NCI-H82 treated with DMSO at 0.1 percent for 48 hours (cell line): ENCODE data around the gene DGCR6L.
"Not testable (repeated sequence)": the region's sequence is repeated elsewhere in the genome, so short reads cannot be mapped to it uniquely, and the experiment has no call there.

Experiments
- DNase-seq: peaks from one replicate; lab custom pipeline; 2025; ENCODE audit not compliant: unreplicated experiment; lab: John Stamatoyannopoulos, UW

Gene DGCR6L

DNA sequence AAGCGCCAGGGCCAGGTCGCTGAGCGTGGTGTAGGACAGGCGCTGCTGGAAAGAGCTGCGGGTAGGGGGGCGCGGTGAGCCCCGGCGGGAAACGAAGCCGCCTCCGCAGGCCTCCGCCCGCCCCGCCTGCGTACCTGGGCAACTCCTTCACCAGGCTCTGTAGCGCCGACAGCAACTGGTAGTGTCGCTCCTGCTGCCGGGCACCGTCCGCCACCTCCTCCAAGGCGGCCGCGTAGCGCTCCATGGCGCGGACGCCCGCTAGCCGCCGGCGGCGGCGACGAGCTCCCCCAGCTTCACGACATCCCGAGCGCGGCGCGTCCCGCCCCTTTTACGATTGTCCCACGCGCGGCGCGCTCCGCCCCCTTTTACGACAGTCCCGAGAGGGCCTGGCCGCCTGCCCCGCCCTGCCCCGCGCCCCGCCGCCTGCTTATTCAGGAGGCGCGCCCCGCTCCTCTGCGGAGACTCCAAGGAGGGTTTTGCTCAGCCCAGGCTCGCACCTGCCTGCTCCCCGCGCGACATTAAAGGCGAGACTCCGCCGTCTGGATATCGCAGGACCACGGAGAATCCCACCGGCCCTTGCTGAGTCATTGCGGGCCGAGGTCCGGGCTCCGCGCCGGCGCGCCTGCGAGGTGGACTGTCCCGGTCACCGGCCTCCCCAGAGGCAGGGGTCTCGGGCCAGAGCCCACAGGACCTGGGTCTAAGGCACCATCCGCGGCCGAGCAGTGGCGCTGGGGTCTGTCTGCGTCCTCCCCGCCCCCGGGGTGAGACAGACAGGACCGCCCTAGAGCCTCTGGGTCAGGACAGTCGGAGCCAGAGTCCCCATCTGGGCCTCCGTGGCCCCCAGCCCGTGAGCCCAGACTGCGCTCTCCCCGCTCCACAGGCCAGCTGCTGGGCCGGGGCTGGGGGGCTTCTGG lies at the start of gene DGCR6L:
DGCR6L (minus strand) TSS at position 316 of the 914 bp plus-strand sequence; CDS start at position 244, 72 bp downstream.
- DNase-seq, result peak; percentile 58

DNA sequence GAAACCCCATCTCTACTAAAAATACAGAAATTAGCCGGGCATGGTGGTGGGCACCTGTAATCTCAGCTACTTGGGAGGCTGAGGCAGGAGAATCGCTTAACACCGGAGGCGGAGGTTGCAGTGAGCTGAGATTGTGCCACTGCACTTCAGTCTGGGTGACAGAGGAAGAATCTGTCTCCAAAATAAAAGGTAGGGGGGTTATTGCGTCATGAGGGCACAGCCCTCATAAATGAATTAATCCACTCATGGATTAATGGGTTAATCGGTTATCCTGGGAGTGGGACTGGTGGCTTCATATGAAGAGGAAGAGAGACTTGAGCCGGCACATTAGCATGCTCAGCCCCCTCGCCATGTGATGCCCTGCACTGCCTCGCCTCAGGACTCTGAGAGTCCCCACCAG lies 49.0 kb upstream of the DGCR6L start:
- not testable (repeated sequence) for DNase-seq

DNA sequence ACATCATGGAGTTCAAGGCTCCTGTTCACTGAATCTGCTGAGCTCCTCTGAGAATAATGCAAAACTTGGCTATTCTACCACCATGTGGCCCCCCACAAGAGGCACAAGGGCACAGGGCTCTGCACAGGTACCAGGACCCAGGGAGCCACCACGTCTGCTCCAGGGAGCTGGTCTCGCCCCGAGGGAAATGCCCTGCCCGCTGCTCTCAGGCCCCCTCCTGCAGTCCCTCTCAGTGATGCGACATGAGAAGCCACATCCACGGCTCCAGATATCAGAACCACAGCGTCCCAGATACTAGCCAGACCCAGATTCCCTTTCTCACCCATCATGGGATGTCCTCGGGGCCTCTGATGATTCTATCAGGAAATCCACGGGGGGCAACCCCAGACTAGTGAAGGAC lies 47.0 kb upstream of the DGCR6L start:
- DNase-seq, result not testable (repeated sequence)

DNA sequence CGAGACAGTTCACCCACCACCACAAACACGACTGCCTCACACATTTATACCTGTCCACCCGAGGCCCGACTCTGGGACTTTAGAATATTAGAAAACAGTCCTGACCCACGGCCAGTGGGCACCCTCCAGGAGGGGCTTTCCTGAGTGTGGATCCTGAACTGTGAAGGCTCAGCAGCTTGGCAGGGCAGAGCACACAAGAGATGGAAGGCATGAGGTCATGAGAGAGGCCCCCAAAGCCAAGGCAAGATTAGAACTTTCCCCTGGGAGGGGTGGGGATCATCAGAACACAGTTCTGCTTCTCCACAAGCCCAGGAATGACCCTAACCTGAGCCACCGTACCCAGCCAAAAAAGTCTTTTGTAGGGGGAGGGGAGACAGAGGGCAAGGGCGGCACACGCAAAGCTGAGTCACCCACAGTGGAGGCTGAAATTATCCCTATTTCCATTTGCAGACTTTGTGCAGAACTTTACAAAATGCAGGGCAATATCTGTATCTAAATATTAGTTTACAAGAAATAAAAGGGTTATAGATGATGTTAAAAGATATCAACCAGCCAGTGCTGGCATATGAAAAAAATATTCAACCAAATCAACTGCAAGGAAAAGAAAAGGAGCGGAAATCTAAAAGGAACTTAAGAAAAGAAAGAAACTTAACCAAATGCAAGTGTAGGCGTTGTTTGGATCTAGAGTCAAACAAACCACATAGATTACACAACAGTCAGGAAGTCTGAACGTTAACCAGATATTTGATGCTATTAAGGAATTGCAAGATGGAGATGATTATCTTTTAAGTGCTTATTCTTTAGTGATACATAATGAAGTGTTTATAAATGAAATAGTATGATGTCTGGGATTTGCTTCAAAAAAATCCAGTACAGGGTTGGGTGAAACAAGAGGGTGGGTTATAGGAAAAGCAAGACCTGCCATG lies 44.7 kb upstream of the DGCR6L start:
- not testable (repeated sequence) for DNase-seq

DNA sequence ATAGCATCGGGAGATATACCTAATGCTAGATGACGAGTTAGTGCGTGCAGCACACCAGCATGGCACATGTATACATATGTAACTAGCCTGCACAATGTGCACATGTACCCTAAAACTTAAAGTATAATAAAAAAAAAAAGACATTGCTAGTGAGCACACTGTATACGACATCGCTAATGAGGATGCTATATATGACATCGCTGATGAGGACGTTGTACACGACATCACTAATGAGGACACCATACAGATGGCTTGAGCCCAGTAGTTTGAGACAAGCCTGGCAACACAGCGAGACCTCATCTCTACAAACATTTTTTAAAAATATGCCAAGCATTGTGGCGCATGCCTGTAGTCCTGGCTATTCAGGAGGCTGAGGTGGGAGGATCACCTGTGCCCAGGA lies 42.5 kb upstream of the DGCR6L start:
- DNase-seq, result not testable (repeated sequence)

DNA sequence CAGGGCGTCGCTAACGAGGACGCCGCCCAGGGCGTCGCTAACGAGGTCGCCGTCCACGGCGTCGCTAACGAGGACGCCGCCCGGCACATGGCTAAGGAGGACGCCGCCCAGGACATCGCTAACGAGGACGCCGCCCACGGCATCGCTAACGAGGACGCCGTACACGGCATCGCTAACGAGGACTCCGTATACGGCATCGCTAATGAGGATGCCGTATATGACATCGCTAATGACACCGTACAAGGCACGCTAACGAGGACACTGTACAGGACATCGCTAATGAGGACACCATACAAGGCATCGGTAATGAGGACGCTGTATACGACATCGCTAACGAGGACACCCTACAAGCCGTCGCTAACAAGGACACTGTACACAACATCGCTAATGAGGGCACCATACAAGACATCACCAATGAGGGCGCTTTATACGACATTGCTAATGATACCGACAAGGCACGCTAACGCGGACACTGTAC lies 41.9 kb upstream of the DGCR6L start:
- not testable (repeated sequence) for DNase-seq

DNA sequence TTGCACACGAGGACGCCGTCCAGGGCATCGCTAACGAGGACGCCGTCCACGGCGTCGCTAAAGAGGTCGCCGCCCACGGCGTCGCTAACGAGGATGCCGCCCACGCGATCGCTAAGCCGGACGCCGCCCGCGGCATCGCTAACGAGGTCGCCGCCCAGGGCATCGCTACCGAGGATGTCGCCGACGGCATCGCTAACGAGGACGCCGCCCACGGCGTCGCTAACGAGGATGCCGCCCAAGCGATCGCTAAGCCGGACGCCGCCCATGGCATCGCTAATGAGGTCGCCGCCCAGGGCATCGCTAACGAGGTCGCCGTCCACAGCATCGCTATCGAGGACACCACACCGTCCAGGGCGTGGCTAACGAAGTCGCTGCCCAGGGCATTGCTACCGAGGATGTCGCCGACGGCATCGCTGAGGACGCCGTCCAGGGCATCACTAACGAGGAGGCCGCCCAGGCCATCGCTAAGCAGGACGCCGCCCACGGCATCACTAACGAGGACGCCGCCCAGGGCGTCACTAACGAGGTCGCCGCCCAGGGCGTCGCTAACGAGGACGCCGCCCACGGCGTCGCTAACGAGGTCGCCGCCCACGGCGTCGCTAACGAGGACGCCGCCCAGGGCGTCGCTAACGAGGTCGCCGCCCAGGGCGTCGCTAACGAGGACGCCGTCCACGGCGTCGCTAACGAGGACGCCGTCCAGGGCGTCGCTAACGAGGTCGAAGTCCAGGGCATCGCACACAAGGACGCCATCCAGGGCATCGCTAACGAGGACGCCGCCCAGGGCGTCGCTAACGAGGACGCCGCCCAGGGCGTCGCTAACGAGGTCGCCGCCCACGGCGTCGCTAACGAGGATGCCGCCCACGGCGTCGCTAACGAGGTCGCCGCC lies 41.2 kb upstream of the DGCR6L start:
- DNase-seq, result not testable (repeated sequence)

DNA sequence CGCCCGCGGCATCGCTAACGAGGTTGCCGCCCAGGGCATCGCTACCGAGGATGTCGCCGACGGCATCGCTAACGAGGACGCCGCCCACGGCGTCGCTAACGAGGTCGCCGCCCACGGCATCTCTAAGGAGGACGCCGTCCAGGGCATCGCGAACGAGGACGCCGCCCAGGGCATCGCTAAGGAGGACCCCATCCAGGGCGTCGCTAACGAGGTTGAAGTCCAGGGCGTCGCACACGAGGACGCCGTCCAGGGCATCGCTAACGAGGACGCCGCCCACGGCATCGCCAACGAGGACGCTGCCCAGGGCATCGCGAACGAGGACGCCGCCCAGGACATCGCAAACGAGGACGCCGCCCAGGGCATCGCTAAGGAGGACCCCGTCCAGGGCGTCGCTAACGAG lies 40.4 kb upstream of the DGCR6L start:
- not testable (repeated sequence) for DNase-seq

DNA sequence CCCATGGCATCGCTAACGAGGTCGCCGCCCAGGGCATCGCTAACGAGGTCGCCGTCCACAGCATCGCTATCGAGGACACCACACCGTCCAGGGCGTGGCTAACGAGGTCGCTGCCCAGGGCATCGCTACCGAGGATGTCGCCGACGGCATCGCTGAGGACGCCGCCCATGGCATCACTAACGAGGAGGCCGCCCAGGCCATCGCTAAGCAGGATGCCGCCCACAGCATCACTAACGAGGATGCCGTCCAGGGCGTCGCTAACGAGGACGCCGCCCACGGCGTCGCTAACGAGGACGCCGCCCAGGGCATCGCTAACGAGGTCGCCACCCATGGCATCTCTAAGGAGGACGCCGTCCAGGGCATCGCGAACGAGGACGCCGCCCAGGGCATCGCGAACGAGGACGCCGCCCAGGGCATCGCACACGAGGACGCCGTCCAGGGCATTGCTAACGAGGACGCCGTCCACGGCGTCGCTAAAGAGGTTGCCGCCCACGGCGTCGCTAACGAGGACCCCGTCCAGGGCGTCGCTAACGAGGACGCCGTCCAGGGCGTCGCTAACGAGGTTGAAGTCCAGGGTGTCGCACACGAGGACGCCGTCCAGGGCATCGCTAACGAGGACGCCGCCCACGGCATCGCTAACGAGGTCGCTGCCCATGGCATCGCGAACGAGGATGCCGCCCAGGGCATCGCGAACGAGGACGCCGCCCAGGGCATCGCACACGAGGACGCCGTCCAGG lies 38.8 kb upstream of the DGCR6L start:
- not testable (repeated sequence) for DNase-seq

DNA sequence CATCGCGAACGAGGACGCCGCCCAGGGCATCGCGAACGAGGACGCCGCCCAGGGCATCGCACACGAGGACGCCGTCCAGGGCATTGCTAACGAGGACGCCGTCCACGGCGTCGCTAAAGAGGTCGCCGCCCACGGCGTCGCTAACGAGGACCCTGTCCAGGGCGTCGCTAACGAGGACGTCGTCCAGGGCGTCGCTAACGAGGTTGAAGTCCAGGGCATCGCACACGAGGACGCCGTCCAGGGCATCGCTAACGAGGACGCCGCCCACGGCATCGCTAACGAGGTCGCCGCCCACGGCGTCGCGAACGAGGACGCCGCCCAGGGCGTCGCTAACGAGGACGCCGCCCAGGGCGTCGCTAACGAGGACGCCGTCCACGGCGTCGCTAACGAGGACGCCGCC lies 38.1 kb upstream of the DGCR6L start:
- not testable (repeated sequence) for DNase-seq

DNA sequence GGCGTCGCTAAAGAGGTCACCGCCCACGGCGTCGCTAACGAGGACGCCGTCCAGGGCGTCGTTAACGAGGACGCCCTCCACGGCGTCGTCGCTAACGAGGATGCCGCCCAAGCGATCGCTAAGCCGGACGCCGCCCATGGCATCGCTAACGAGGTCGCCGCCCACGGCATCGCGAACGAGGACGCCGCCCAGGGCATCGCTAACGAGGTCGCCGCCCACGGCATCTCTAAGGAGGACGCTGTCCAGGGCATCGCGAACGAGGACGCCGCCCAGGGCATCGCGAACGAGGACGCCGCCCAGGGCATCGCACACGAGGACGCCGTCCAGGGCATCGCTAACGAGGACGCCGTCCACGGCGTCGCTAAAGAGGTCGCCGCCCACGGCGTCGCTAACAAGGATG lies 37.0 kb upstream of the DGCR6L start:
- not testable (repeated sequence) for DNase-seq

DNA sequence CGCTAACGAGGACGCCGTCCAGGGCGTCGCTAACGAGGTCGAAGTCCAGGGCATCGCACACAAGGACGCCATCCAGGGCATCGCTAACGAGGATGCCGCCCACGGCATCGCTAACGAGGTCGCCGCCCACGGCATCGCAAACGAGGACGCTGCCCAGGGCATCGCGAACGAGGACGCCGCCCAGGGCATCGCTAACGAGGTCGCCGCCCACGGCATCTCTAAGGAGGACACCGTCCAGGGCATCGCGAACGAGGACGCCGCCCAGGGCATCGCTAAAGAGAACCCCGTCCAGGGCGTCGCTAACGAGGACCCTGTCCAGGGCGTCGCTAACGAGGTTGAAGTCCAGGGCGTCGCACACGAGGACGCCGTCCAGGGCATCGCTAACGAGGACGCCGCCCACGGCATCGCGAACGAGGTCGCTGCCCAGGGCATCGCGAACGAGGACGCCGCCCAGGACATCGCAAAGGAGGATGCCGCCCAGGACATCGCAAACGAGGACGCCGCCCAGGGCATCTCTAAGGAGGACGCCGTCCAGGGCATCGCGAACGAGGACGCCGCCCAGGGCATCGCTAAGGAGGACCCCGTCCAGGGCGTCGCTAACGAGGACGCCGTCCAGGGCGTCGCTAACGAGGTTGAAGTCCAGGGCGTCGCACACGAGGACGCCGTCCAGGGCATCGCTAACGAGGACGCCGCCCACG lies 36.2 kb upstream of the DGCR6L start:
- not testable (repeated sequence) for DNase-seq

DNA sequence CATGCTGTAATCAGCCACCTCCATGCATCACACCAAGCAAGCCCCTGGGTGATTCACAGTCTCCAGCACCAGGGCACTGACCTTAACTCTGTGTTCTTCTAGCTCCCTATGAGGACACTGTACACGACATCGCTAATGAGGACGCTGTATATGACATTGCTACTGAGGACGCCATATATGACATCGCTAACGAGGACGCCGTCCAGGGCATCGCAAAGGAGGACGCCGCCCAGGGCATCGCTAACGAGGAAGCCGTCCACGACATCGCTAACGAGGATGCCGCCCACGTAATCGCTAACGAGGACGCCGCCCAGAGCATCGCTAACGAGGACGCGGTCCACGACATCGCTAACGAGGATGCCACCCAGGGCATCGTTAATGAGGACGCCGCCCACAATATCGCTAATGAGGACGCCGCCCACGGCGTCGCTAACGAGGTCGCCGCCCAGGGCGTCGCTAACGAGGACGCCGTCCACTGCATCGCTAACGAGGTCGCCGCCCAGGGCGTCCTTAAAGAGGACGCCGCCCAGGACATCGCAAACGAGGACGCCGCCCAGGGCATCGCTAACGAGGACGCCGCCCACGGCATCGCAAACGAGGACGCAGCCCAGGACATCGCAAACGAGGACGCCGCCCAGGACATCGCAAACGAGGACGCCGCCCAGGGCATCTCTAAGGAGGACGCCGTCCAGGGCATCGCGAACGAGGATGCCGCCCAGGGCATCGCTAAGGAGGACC lies 34.5 kb upstream of the DGCR6L start:
- no peak for DNase-seq

DNA sequence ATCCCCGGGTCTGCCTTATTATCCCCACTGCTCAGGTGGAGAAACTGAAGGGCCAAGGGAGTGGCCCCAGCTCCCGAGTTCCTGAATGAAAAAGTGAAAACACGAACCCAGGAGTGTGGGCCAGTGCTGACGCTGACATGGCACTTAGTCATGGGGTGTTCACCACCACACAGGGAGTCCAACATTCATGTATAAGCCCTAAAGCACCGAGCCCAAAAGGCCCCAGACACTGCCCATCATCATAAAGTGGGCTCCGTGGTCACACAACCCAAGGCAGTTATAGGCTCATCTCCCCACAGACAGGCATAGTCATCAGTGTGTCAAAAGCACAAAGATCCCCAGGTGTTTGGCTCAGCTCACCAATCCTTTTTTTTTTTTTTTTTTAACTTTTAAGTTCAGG lies 32.7 kb upstream of the DGCR6L start:
- DNase-seq, result not testable (repeated sequence)

DNA sequence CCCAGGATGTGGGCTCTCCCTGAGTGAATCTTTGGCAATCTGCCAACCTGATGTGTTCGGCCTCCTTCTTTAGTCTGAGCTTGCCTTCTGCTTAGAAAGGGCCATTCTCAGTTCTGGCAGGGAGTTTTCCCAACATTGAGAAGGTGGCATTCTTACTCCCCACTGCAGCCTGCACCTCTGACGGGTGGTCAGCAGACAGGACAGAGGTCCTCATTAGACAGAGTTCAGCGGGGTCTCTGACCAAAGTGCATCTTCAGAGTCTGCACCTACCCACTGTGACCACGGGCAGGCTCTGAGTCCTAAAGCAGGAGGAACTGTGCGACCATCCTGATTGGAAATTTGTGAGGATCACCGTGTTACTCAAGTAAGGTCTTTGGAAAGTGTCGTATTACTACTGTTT lies 26.7 kb upstream of the DGCR6L start:
- not testable (repeated sequence) for DNase-seq

DNA sequence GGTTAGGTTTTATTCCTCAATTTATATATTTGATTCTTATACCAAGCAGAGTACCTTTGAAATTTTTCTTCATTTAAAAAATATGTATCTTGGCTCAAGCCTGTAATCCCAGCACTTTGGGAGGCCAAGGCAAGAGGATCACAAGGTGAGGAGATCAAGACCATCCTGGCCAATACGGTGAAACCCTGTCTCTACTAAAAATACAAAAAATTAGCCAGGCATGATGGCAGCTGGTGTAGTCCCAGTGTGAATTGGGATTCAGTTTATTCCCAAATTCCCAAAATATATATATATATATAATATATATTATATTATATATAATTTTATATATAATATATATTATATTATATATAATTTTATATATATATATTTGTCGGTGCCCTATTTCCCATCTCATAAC lies 18.4 kb upstream of the DGCR6L start:
- DNase-seq, result not testable (repeated sequence)

DNA sequence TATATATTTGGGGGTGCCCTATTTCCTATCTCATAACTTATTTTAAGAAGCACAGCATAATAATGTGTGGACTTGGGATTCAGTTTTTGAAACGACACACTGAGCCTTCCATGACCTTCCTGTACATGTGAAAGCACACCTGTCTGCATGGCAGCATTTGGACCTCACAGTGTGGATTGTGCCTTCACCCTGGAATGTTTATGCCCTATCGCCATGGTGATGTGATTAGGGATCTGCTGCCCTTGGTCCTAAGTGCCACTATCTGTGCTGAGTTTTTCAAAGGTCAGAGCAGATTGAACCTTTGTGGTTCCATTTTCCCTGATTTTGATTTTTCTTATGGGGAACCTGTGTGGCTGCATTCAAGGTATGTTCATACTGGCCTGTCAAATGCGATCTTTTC lies 17.9 kb upstream of the DGCR6L start:
- DNase-seq, result not testable (repeated sequence)

DNA sequence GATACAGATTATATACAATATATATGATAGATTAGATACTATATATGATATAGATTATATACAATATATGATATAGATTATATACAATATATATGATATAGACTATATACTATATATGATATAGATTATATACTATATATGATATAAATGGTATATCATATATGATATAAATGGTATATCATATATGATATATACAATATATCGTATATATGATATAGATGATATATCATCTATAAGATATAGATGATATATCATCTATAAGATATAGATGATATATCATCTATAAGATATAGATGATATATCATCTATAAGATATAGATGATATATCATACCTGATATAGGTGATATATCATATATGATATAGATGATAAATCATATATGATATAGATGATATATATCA lies 16.7 kb upstream of the DGCR6L start:
- DNase-seq, result not testable (repeated sequence)
